ENCODE results near the gene TMEM106B.
A peak's percentile ranks its signal among the peaks of the same experiment; 100 is the strongest.
"Not testable (repeated sequence)": the region's sequence is repeated elsewhere in the genome, so short reads cannot be mapped to it uniquely, and the experiment has no call there.

TMEM106B gene

DNA sequence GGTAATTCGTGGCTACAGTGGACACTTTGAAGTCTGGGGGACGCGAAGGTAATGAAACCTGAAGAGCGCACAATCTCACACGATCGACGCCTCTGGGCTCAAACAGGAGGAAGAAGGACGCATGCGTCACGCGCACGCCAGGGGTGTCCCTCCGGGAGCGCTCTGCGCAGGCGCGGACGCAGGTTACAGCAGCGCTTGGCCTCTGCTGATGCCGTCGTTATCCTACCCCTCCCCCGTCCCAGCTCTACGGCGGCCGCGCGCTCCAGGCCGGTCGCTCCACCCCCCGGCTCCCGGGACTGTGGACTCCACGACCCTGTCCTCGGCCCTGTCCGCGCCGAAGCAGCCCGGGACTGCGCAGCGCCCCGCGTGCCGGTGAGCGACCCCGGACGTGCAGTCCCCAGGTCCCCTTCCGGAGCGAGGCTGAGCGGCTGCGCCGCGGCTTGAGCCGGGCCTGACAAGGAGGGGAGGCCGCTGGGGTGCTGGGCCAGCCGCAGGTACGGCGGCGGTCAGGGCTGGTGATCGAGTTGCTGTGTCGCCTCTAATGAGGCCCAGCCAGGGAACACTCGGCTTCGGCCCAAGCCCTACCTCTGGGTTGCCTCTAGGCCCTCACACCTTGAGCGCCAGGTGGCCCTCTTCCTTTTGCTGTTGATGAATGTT is at the start of gene TMEM106B:
Gene TMEM106B, plus strand, starts transcription at position 241 of the 657 bp plus-strand sequence. CDS start 3,517 bp downstream, outside the sequence.
- 0 out of 2 replicates have a peak, but pooled peaks have one; percentile 49 for TF ChIP-seq CSDC2 (CRISPR knock-in tag; IDR thresholded peaks at IDR 0.05)
- TF ChIP-seq, protein P1, sequence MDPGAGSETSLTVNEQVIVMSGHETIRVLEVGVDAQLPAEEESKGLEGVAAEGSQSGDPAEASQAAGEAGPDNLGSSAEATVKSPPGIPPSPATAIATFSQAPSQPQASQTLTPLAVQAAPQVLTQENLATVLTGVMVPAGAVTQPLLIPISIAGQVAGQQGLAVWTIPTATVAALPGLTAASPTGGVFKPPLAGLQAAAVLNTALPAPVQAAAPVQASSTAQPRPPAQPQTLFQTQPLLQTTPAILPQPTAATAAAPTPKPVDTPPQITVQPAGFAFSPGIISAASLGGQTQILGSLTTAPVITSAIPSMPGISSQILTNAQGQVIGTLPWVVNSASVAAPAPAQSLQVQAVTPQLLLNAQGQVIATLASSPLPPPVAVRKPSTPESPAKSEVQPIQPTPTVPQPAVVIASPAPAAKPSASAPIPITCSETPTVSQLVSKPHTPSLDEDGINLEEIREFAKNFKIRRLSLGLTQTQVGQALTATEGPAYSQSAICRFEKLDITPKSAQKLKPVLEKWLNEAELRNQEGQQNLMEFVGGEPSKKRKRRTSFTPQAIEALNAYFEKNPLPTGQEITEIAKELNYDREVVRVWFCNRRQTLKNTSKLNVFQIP (CRISPR knock-in tag; IDR thresholded peaks at IDR 0.05; ENCODE audit: borderline replicate concordance, low read depth): peak; percentile 72; the same call in 1 of the 2 replicates
- no peak for TF ChIP-seq ISL1 (CRISPR knock-in tag; IDR thresholded peaks at IDR 0.05)
- TF ChIP-seq, protein P2, sequence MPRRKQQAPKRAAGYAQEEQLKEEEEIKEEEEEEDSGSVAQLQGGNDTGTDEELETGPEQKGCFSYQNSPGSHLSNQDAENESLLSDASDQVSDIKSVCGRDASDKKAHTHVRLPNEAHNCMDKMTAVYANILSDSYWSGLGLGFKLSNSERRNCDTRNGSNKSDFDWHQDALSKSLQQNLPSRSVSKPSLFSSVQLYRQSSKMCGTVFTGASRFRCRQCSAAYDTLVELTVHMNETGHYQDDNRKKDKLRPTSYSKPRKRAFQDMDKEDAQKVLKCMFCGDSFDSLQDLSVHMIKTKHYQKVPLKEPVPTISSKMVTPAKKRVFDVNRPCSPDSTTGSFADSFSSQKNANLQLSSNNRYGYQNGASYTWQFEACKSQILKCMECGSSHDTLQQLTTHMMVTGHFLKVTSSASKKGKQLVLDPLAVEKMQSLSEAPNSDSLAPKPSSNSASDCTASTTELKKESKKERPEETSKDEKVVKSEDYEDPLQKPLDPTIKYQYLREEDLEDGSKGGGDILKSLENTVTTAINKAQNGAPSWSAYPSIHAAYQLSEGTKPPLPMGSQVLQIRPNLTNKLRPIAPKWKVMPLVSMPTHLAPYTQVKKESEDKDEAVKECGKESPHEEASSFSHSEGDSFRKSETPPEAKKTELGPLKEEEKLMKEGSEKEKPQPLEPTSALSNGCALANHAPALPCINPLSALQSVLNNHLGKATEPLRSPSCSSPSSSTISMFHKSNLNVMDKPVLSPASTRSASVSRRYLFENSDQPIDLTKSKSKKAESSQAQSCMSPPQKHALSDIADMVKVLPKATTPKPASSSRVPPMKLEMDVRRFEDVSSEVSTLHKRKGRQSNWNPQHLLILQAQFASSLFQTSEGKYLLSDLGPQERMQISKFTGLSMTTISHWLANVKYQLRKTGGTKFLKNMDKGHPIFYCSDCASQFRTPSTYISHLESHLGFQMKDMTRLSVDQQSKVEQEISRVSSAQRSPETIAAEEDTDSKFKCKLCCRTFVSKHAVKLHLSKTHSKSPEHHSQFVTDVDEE (CRISPR knock-in tag; IDR thresholded peaks at IDR 0.05): peak; percentile 76
- peak; percentile 76; the same call in 1 of the 2 replicates for TF ChIP-seq ZFP3 (CRISPR knock-in tag; IDR thresholded peaks at IDR 0.05)
- TF ChIP-seq, protein P3, sequence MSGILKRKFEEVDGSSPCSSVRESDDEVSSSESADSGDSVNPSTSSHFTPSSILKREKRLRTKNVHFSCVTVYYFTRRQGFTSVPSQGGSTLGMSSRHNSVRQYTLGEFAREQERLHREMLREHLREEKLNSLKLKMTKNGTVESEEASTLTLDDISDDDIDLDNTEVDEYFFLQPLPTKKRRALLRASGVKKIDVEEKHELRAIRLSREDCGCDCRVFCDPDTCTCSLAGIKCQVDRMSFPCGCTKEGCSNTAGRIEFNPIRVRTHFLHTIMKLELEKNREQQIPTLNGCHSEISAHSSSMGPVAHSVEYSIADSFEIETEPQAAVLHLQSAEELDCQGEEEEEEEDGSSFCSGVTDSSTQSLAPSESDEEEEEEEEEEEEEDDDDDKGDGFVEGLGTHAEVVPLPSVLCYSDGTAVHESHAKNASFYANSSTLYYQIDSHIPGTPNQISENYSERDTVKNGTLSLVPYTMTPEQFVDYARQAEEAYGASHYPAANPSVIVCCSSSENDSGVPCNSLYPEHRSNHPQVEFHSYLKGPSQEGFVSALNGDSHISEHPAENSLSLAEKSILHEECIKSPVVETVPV (CRISPR knock-in tag; IDR thresholded peaks at IDR 0.05): no peak
- ATAC-seq: peak; percentile 95

DNA sequence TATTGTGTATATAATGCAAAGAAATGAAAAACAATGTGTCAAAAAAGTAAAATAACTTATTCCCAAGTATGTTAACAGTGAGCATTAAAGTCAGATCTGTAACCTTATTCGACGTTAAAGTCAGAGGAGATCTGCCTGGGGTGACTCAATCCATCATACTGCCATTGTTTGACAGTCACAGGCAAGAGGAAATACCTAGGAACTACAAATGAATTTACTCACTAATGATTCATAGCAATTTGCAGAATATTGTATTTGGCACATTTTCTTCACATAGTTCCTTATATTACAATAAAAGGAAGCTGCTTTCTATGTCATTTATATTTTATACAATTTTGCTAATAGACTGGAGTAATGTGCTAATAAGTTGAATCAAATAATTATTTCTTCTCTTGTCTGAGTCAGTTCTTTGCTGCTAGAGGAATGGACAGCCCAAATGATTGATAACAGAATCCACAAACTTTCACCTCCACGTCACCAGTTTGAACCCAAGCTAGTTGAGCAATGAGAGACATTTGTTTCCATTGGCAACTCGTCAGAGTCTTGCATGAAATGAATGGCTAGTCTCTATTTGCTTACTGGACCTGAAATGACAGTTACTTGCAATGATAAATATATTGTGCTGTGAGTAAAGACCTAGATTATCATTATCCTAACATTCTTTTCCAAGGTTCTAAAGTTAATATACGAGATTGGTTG is 48.5 kb upstream of the TMEM106B start:
- ATAC-seq: no peak
- TF ChIP-seq ZNF8 (CRISPR knock-in tag; IDR thresholded peaks at IDR 0.05) (no peak), ZFP3 (CRISPR knock-in tag; IDR thresholded peaks at IDR 0.05) (peak; percentile 97), BACH2 (CRISPR knock-in tag; IDR thresholded peaks at IDR 0.05; ENCODE audit: borderline replicate concordance) (no peak), GLIS3 (CRISPR knock-in tag; IDR thresholded peaks at IDR 0.05) (peak; percentile 47; the same call in 1 of the 2 replicates), RARB (CRISPR knock-in tag; IDR thresholded peaks at IDR 0.05) (no peak), TOX (CRISPR knock-in tag; IDR thresholded peaks at IDR 0.05; ENCODE audit: borderline replicate concordance) (no peak), TCF4 (CRISPR knock-in tag; IDR thresholded peaks at IDR 0.05; ENCODE audit: borderline replicate concordance) (no peak), ISL1 (CRISPR knock-in tag; IDR thresholded peaks at IDR 0.05) (peak; percentile 39)
- TF ChIP-seq, protein P1 (CRISPR knock-in tag; IDR thresholded peaks at IDR 0.05; ENCODE audit: borderline replicate concordance, low read depth): no peak

DNA sequence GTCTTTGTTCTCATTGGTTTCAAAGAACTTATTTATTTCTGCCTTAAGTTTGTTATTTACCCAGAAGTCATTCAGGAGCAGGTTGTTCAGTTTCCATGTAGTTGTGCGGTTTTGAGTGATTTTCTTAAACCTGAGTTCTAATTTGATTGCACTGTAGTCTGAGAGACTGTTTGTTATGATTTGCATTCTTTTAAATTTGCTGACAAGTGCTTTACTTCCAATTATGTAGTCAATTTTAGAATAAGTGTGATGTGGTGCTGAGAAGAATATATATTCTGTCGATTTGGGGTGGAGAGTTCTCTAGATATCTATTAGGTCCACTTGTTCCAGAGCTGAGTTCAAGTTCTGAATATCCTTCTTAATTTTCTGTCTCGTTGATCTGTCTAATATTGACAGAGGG is 43.0 kb upstream of the TMEM106B start:
- ATAC-seq: not testable (repeated sequence)

DNA sequence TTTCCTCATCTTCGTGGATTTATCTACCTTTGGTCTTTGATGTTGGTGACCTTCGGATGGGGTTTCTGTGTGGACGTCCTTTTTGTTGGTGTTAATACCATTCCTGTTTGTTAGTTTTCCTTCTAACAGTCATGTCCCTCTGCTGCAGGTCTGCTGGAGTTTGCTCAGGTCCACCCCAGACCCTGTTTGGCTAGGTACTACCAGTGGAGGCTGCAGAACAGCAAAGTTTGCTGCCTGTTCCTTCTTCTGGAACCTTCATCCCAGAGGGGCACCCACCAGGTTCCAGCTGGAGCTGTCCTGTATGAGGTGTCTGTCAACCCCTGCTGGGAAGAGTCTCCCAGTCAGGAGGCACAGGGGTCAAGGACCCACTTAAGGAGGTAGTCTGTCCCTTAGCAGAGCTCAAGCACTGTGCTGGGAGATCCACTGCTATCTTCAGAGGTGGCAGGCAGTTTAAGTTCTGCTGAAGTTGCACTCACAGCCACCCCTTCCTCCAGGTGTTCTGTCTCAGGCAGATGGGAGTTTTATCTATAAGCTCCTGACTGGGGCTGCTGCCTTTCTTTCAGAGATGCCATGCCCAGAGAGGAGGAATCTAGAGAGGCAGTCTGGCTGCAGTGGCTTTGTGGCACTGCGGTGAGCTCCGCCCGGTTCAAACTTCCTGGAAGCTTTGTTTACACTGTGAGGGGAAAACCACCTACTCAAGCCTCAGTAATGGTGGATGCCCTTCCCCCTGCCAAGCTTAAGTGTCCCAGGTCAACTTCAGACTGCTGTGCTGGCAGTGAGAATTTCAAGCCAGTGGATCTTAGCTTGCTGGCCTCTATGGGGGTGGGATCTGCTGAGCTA is 40.9 kb upstream of the TMEM106B start:
- ATAC-seq: not testable (repeated sequence)

DNA sequence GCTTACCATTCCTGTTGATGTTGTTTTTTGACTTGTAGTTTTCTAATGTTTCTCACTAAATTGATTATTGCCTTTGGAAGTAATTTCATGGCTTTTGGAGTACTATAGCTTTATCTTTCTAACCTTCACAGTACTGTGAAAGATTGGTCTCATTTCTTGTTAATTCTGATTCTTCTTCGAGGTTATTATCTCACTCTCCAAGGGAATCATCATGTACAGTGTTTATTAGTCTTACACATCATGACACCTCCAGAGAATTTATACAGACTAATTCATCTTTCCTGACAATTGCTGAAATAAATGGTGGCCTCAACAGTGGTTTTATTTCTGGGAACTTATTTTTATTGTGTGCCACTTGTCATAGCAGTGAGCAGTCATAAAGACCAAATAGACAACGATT is 37.4 kb upstream of the TMEM106B start:
- no peak for ATAC-seq
- TF ChIP-seq ZNF565 (CRISPR knock-in tag; conservative IDR thresholded peaks at IDR 0.05; ENCODE audit: low read depth): no peak
- TF ChIP-seq, protein P3 (CRISPR knock-in tag; IDR thresholded peaks at IDR 0.05): no peak
- no peak for TF ChIP-seq SNAI2 (CRISPR knock-in tag; IDR thresholded peaks at IDR 0.05)
- TF ChIP-seq, protein P1 (CRISPR knock-in tag; IDR thresholded peaks at IDR 0.05; ENCODE audit: borderline replicate concordance, low read depth): no peak
- TF ChIP-seq TOX (CRISPR knock-in tag; IDR thresholded peaks at IDR 0.05; ENCODE audit: borderline replicate concordance): no peak
- TF ChIP-seq, protein P4, sequence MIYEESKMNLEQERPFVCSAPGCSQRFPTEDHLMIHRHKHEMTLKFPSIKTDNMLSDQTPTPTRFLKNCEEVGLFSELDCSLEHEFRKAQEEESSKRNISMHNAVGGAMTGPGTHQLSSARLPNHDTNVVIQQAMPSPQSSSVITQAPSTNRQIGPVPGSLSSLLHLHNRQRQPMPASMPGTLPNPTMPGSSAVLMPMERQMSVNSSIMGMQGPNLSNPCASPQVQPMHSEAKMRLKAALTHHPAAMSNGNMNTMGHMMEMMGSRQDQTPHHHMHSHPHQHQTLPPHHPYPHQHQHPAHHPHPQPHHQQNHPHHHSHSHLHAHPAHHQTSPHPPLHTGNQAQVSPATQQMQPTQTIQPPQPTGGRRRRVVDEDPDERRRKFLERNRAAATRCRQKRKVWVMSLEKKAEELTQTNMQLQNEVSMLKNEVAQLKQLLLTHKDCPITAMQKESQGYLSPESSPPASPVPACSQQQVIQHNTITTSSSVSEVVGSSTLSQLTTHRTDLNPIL (CRISPR knock-in tag; IDR thresholded peaks at IDR 0.05; ENCODE audit: low read depth): no peak
- TF ChIP-seq ZNF8 (CRISPR knock-in tag; IDR thresholded peaks at IDR 0.05): no peak
- TF ChIP-seq ISL1 (CRISPR knock-in tag; IDR thresholded peaks at IDR 0.05): no peak
- no peak for TF ChIP-seq ZC3H10 (CRISPR knock-in tag; IDR thresholded peaks at IDR 0.05)

Data from SK-N-SH treated with all-trans-retinoic acid at 6 μM for 48 hours (cell line).